Skeletal muscle cell (primary cell): Measurements from ENCODE around the gene CNR1.

Experiments
- DNase-seq: peaks from one replicate; pipeline ENCODE4 v3.0.0-alpha.2; 2010; ENCODE audit warnings: low read depth
- H3K4me3 ChIP-seq: 2 replicates; pipeline ENCODE4 v1.5.1; 2011; ENCODE audit warnings: low read depth, mild to moderate bottlenecking, control low read depth, low read length, moderate library complexity

The CNR1 gene

GRCh38 chr6:88145298-88145963, 20.7 kb downstream of the CNR1 start:
- H3K4me3 ChIP-seq, result no peak overlapping the region

GRCh38 chr6:88144637-88145297, 21.4 kb downstream of the CNR1 start:
- no peak for DNase-seq
- no peak overlapping the region for H3K4me3 ChIP-seq

More at GRCh38 chr6:88145298-88145963, 20.7 kb downstream of the CNR1 start:
- no peak for DNase-seq

- DNase-seq, result no peak
- no peak overlapping the region for H3K4me3 ChIP-seq
Measured at GRCh38 chr6:88143421-88144157, 22.6 kb downstream of the CNR1 start.

GRCh38 chr6:88142297-88142668, 23.9 kb downstream of the CNR1 start:
- no peak overlapping the region for H3K4me3 ChIP-seq
- no peak for DNase-seq

GRCh38 chr6:88141561-88142296, 24.4 kb downstream of the CNR1 start:
- no peak for DNase-seq
- no peak overlapping the region for H3K4me3 ChIP-seq

- DNase-seq, result no peak
- H3K4me3 ChIP-seq, result no peak overlapping the region
Measured at GRCh38 chr6:88137915-88138314, 28.2 kb downstream of the CNR1 start.

- no peak for DNase-seq
- H3K4me3 ChIP-seq, result no peak overlapping the region
Measured at GRCh38 chr6:88135578-88136114, 30.5 kb downstream of the CNR1 start.

GRCh38 chr6:88134575-88134974, 31.6 kb downstream of the CNR1 start:
- no peak overlapping the region for H3K4me3 ChIP-seq
- DNase-seq, result no peak

- H3K4me3 ChIP-seq, result no peak overlapping the region
- DNase-seq, result no peak
Measured at GRCh38 chr6:88133718-88134117, 32.4 kb downstream of the CNR1 start.

GRCh38 chr6:88124925-88125557, 41.1 kb downstream of the CNR1 start:
- no peak for DNase-seq
- H3K4me3 ChIP-seq, result no peak overlapping the region

- H3K4me3 ChIP-seq, result no peak overlapping the region
- no peak for DNase-seq
Measured at GRCh38 chr6:88120635-88121034, 45.5 kb downstream of the CNR1 start.

- H3K4me3 ChIP-seq, result no peak overlapping the region
- DNase-seq, result no peak
Measured at GRCh38 chr6:88119769-88120168, 46.4 kb downstream of the CNR1 start.

- no peak for DNase-seq
- no peak overlapping the region for H3K4me3 ChIP-seq
Measured at GRCh38 chr6:88116276-88116675, 49.9 kb downstream of the CNR1 start.

GRCh38 chr6:88115307-88115706, 50.8 kb downstream of the CNR1 start:
- DNase-seq, result no peak
- H3K4me3 ChIP-seq, result no peak overlapping the region

GRCh38 chr6:88114838-88115237, 51.3 kb downstream of the CNR1 start:
- no peak overlapping the region for H3K4me3 ChIP-seq
- DNase-seq, result no peak

GRCh38 chr6:88111991-88112390, 54.2 kb downstream of the CNR1 start:
- H3K4me3 ChIP-seq, result no peak overlapping the region
- no peak for DNase-seq

GRCh38 chr6:88107241-88107640, 58.9 kb downstream of the CNR1 start:
- H3K4me3 ChIP-seq, result no peak overlapping the region
- DNase-seq, result no peak

- no peak overlapping the region for H3K4me3 ChIP-seq
- no peak for DNase-seq
Measured at GRCh38 chr6:88105741-88106340, 60.3 kb downstream of the CNR1 start.
